Amniotic epithelial cell (primary cell): ENCODE results near the gene ZNF628.
"Not testable (repeated sequence)": the region's sequence is repeated elsewhere in the genome, so short reads cannot be mapped to it uniquely, and the experiment has no call there.

ENCODE experiments used
- DNase-seq: peaks from one replicate; pipeline ENCODE4 v3.0.0-alpha.2; 2010; ENCODE audit warnings: low read depth

The ZNF628 gene

DNA sequence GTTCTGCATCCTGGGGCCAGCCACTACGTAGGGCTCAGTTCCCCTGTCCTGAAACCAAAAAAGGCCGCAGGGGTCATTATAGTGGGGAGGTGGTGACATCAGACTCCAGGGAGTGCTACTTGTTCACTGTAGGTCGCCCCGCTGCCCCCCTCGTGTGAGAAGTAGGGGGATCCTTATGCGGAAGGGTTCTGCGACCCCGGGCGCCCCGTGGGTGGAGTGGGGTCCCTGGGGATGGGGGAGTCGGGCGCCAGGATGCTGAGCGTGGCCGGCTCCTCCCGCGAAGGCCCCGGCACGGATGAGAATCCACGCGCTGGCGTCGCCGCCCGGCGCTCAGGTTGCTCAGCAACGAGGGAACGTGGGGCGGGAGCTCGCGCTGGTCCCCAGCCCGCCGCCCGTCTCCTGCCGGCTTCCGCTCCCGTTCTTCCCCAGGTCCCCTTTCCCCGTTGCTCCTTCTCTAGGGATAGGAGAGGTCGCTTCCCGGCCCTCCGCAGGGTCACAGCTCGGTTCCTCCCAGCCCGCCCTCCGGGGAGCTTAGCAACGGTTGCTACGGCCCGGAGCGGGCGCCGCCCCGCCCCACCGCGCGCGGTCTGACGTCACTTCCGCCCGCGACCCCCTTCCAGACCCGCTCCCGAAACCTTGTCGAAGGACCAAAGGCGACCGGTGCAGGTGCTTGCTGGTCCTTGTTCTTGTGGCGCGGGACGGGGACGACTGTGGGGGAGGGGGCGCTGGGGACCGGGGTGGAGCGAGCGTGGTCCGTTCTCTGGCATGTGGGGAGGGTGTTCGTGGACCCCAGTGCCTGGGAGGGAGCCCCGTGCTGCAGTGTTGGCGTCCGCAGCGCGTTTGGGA lies 8.4 kb downstream of the ZNF628 start, which contains the start of gene NAT14:
NAT14 (plus strand) TSS at position 596 of the 846 bp plus-strand sequence. CDS start 521 bp downstream, outside the sequence.
- DNase-seq: peak; percentile 31

GRCh38 chr19:55485439-55486011 lies 9.1 kb downstream of the ZNF628 start:
- no peak for DNase-seq

DNA sequence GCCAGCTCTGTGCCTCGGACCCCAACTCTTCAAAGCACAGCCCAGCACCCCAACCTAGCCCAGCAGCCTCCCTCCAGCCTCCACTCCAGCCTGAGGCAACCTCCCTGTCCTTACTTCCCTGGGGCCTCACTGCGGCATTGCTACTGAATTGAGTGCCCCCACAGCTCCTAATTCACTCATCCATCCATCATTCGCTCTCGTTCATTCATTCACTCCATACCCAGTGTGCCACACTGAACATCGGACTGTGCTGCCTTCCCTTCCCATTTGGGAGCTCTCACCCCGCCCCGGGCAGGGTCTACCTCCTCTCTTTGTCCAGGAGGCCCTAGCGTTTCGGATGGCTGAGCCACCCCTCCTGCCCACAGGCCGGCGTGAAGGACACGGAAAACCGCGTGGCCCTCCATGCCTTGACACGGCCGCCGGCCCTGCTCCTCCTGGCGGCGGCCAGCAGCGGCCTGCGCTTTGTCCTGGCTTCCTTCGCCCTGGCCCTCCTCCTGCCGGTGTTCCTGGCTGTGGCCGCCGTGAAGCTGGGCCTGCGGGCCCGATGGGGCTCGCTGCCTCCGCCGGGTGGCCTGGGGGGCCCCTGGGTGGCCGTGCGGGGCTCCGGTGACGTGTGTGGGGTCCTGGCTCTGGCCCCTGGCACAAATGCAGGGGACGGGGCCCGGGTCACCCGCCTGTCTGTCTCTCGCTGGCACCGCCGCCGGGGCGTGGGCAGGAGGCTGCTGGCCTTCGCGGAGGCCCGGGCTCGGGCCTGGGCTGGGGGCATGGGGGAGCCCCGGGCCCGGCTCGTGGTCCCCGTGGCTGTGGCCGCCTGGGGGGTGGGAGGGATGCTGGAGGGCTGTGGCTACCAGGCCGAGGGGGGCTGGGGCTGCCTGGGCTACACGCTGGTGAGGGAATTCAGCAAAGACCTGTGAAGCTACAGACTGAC lies 9.9 kb downstream of the ZNF628 start:
- no peak for DNase-seq

DNA sequence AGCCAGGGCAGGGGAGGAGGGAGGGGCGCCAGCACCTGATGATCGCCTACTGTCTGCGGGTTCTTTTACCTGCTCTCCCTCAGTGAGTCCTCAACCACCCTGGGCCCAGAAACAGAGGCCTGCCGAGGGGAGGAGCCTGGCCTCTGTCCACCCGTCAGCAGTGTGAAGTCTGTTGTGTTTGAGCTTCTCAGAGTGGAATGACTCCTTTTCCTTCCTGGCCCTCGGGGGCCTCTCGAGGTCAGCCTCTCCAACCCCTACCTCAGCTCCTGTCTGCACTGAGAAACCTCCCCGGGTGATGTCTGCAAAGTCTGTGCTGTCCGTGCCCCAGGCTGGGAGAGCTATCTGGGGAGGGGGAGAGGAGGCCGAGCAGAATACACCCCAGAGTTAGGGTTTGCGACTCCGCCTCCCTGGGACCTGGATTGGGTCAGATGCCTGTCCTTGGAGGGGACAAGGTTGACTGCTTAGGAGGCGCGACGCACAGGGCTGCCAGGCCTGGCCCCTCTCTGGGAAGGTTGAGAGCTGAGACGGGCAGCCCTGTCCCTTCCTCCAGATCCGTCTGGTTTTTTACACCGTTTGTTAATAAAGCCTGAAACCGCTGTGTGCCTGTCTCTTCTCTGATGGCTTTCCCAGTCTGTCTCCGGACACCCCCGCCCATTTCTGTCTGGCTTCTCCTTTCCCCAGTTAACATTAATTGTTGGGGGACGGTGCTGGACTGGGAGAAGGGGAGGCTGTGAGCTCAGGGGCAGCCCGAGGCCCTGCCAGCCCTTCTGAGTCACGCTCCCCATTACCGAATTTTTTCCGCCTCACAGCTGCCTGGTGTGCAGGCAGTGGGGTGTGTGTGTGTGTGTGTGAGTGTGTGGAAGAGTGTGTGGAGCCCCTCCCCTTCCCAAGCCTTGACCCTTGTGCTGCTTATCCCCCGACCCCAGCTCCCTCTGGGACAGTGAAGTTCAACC lies 10.8 kb downstream of the ZNF628 start:
- peak; percentile 91 for DNase-seq

DNA sequence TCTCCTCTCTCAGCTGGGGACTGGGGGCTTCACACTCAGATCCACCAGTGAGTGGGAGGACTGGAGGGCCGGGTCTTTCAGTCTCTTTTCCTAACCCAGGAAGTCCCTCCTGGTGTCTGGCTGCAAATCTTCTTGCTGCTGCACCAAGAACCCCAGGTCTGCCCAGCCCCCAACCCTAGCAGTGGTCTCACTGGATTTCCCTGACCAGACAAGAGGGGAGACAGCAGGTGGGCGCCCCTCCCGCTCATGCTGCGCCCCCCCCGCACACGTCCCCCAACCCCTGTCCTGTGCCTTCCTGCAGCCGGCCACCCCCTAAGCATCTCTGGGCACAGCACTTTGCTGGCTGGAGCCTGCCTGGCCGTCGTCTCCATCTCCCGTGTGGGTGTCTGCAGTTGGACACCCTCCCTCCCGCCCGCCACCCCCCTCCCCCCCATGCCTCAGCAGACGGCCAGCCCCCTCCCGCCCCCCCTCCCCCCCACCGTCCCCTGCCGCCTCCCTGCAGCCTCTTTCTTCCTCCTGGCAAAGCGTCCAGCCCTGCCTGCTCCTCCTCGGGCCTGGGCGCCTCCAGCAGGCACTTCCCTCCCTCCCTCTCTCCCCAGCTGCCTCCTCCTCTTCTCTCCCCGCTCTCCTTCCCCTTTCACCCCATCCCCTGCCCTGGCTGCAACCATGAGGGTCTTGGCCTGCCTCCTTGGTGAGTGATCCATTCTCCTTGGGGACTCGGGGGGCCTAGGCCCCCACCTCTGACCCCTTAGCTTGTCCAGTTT lies 11.7 kb downstream of the ZNF628 start, which contains the start of gene SSC5D:
SSC5D (plus strand) TSS at position 513 of the 764 bp plus-strand sequence; CDS start at position 667, 154 bp downstream.
- peak; percentile 24 for DNase-seq

DNA sequence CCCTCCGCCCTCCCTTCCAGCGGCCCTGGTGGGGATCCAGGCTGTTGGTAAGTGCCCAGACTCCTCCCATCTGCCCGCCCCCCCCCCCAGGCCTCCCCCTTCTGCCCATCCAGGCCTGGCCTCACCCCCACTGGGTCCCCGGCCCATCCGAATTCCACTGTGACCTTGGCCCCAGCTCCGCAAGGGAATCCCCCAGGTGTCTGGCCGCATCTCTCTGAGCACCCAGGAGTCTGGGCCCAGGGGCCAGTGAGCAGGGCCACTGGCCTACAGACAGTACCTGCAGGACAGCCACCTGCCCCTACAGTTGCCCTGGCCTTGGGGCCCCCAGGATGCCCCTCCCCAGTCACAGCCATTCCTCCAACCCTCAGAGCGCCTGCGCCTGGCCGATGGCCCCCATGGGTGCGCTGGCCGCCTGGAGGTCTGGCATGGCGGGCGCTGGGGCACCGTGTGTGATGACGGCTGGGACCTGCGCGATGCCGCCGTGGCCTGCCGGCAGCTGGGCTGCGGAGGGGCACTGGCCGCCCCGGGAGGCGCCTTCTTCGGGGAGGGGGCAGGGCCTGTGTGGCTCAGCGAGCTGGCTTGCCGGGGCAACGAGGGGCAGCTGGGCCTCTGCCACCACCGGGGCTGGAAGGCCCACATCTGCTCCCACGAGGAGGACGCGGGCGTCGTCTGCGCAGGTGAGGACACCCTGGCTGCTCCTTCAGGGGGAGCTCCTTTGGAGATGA lies 12.7 kb downstream of the ZNF628 start:
- DNase-seq: no peak

DNA sequence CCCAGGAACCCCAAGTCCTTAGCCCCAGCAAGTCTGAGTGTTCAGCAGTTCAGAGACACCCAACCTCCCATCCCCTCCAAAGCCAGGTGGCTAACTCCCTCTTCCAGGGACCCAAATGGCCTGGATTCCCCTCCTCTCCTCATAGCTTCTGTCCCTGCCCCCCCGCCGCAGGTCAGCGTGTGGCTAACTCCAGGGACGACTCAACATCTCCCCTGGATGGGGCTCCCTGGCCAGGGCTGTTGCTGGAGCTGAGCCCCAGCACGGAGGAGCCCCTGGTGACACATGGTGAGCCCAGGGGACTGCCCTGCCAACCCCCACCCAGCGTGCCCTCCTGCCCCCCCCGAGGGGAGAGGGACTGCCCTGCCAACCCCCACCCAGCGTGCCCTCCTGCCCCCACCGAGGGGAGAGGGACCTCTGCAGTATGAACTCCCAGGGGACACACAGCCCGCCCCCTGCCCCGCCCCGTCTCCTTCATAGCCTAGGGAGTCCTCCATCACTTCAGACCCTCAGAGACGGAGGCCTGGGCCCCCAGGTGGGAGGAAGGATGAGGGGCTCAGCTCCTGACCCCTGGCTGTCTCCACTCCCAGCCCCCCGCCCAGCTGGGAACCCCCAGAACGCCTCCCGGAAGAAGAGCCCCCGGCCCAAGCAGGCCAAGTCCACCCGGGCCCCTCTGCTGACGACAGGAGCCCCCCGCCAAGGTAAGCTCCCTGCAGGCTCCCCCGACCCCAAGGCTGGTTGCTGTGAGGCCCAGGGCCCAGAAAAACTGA lies 13.5 kb downstream of the ZNF628 start:
- no peak for DNase-seq

DNA sequence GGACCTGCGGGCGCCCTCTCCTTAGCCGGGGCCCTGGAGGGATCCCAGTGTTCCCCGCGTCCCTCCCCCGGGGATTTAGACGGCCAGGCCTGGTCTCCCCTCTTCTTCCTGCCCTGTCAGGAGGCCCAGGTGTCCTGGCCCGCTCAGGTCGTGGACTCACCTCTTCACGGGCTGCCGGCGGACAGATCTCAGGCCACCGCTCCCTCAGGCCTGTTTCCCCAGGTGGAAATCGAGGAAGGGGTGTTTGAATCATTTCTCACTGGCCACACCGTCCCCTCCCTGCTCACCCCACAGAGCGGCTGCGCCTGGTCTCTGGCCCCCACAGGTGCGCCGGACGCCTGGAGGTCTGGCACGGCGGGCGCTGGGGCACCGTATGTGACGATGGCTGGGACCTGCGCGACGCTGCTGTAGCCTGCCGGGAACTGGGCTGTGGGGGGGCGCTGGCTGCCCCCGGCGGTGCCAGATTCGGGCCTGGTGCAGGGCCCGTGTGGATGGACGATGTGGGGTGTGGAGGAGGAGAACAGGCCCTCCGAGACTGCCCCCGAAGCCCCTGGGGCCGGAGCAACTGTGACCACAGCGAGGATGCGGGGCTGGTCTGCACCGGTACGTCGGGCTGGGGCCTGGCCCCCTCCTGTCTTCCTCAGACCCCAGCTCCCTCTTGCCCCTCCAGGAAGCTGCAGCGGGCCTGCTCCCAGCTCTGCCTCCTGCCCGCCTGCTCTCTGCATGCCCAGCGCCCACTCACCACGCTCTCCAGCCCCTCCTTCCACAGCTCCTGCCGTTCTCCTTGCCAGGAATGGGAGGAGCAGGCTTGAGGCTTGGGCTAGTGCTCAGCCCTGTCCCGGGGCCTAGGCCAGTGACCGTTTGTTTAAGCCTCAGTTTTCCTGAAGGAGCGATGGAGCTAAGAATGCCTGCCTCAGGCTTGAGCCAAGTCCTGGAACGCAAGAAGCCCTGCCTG lies 14.3 kb downstream of the ZNF628 start:
- DNase-seq: no peak

DNA sequence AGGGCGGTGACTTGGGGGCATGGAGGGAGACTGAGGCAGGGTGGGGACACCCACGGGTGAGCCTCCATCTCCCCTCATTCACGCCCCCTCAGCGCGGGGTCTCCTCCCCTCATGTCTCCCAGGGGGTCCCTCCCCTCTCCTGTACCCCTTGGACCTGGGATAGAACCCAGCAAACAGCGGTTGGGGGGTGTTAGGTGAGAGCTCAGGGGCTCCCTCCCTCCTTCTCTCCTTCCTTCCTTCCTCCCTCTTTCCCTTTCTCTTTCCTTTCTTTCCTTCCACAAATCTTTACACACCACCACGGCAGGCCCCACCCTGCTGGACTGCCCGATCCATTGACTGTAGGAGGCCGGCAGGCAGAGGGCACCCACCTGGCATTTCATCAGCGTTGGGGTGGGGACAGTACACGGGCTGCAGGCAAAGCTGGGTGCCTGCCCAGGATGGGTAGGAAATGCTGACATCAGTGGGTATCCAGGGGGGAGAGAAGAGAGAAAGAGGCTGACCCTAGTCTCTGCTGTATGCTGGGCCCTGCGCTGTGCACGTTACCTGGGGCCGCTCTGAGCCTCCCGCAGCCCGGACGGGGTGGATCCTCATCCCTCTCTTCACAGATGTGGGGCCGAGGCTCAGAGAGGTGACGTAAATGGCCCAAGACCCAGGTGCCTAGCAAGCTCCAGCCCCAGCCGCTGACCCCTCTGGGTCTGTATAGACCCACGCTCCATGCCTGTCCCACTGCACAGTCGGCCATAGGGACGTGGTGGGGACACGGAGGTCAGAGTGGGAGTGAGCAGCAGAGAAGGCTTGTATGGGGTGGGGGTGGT lies 15.3 kb downstream of the ZNF628 start:
- DNase-seq: no peak

- DNase-seq: no peak
Observed at GRCh38 chr19:55492362-55492944, 16.0 kb downstream of the ZNF628 start.

GRCh38 chr19:55493052-55493644 lies 16.7 kb downstream of the ZNF628 start:
- DNase-seq: no peak

GRCh38 chr19:55493645-55494171 lies 17.3 kb downstream of the ZNF628 start:
- no peak for DNase-seq

DNA sequence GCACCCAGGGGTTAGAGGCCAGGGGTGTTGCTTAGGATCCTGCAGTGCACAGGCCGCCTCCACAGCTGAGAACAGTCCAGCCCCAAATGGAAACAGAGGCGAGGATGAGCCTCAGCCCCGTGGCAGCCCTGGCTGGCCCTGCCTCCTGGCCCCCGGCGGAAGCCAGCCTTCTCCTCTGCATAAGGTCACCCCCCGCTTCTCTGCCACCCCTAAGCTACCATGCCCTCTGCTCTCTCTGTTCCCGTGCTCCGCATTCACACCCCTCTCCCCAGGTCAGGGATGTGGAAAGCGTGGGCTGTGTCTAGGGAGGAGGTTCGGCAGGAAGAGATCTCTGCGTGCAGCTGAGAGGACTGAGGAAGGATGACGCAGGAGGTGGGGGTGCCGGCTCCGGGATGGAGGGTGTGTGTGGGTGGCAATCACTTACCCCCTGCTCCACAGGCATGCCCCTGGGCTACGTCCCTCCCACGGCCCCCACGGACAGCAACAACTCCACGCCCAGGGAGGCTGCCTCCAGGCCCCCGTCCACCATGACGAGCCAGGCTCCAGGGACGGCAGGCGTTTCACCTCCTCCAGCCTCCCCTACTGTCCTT lies 17.9 kb downstream of the ZNF628 start:
- peak; percentile 80 for DNase-seq

DNA sequence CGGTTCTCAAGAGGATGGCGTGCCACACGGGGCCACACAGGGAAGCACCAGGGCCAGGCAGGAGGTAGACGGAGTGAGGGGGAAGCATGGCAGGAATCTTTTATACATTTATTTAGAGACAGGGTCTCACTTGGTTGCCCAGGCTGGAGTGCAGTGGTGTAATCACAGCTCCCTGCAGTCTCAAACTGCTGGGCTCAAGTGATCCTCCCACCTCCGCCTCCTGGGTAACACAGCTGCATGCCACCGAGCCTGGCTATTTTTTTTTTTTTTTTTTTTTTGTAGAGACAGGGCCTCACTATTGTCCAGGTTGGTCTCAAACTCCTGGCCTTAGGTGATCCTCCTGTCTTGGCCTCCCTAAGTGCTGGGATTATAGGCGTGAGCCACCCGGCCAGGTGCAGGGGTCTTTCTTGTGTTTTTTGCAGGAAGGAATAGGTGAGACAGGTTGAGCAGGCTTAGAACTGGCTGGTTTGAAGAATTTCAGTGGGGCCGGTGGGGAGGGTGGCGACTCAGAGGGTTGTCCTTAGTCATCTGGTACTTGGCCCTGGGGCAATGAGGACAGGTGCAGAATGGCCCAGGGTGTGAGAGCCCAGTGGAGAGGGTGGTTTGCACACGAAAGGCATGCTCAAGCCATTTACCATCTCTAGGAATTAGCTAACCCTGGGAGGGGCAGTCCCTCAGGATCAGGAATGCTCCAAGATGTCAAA lies 19.4 kb downstream of the ZNF628 start:
- DNase-seq: no peak

- not testable (repeated sequence) for DNase-seq
Observed at GRCh38 chr19:55496820-55497219, 20.4 kb downstream of the ZNF628 start.
